Body of pancreas (tissue), 4 donors: ENCODE measurements around the gene SAMHD1. TPM values are rescaled to one million over a fixed set of nuclear protein-coding genes. Genes with fewer than 3 reads are reported as not detected.

Experiments
- ATAC-seq: fragments of 150-250 bp; one replicate; pipeline ENCODE4 v1.9.1; 2016
- DNase-seq, 4 donors: peaks; one replicate each; pipeline ENCODE4 v3.0.0-alpha.2; 2019
- H3K27ac ChIP-seq, 4 donors: fragments of 200-600 bp; sonication (generic); 1 replicate in 3 of 4; 2 replicates in 1 of 4; pipeline versions ENCODE4 v1.5.1 to v1.6.1; 2016 to 2019; ENCODE audit warnings: mild to moderate bottlenecking in 1 of 4, mixed read lengths in 1 of 4, moderate library complexity in 1 of 4
- H3K27me3 ChIP-seq, 2 donors: fragments of 200-600 bp; sonication (generic); one replicate each; pipeline ENCODE4 v1.6.0; 2016; ENCODE audit warnings: mild to moderate bottlenecking in 1 of 2
- H3K36me3 ChIP-seq, 2 donors: fragments of 200-600 bp; sonication (generic); replicated peaks in 1 of 2; 2 replicates each; pipeline ENCODE4 v1.5.1; 2016; ENCODE audit warnings: low read depth in 2 of 2; ENCODE audit not compliant: insufficient read depth in 1 of 2
- H3K4me1 ChIP-seq: fragments of 200-600 bp; sonication (generic); one replicate; pipeline ENCODE4 v1.6.0; 2016
- H3K4me3 ChIP-seq, 2 donors: fragments of 200-600 bp; sonication (generic); 1 replicate in 1 of 2; 2 replicates in 1 of 2; pipeline ENCODE4 v1.5.1; 2016 to 2019
- H3K9me3 ChIP-seq, 3 donors: fragments of 200-600 bp; sonication (generic); 1 replicate in 2 of 3; 2 replicates in 1 of 3; pipeline ENCODE4 v1.5.1; 2016
- POLR2A ChIP-seq, 3 donors: fragments of 450-650 bp; IDR thresholded peaks; one replicate each; pipeline ENCODE4 v1.6.1; 2016; ENCODE audit warnings: antibody characterized with exemption in 3 of 3, mild to moderate bottlenecking in 2 of 3
- WGBS, 2 donors: methylation state at CpG; one replicate each; pipeline ENCODE4 v1.1.5; 2017; 5-methylcytosine and 5-hydroxymethylcytosine counted together
- intact Hi-C: fragments of 100-400 bp; cut with DNase I; formaldehyde crosslinking; loops from one replicate; pipeline ENCODE4 v1.15.1; 2023
- total RNA-seq, 2 donors: library from RNA; depleted of rRNA; stranded (reverse); fragments of >200 nt; gene quantifications; one replicate each; pipeline ENCODE4 v1.1.0, GENCODE V29; 2016
- TF ChIP-seq, protein P1 (sequence below), 7 experiments: fragments of 450-650 bp in 4 of 7; fragments of 200-600 bp in 3 of 7; sonication (generic) in 3 of 7; IDR thresholded peaks; one replicate each; pipeline ENCODE4 v1.5.1; 2016 to 2019; ENCODE audit warnings: antibody characterized with exemption in 7 of 7

SAMHD1 gene
- total RNA-seq, 2 donors from 2014 or later = 87.7 to 116 TPM

DNA sequence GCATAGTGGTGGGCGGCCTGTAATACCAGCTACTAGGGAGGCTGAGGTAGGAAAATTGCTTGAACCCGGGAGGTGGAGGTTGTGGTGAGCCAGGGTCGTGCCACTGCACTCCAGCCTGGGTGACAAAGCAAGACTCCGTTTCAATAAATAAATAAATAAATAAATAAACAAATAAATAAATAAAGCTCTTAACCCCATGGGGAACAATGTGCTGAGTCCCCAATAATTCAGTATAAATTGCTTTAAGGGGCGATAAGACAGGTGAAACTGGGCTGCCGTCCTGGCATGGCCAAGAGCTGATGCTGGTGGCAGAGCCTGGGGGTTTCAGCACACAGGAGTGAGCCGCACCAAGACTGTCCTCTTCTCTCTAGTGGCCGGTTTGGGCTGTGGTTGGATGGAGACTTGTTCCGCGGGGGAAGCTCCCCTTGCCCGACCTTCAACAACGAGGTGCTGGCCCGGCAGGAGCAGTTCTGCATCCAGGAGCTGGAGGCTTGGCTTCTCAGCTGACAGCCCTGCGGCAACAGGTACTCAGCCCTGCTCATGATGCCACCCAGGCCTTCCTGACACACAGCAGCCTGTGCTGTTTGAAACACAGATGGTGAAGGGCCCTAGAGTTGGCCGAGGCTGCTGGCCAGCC, 62.5 kb downstream of the SAMHD1 start:
- Histone ChIP-seq H3K36me3 (peaks cover 0 to 28% of the 10 kb centered on the region in 2 donors), H3K9me3 (no peaks in the 10 kb centered on the region), H3K4me1 (peaks cover 15% of the 10 kb centered on the region), H3K4me3 (no peak overlapping the region), H3K27ac (no peak overlapping the region), H3K27me3 (no peaks in the 10 kb centered on the region)
- ATAC-seq (no peak), DNase-seq (no peak)
- TF ChIP-seq, protein P1, sequence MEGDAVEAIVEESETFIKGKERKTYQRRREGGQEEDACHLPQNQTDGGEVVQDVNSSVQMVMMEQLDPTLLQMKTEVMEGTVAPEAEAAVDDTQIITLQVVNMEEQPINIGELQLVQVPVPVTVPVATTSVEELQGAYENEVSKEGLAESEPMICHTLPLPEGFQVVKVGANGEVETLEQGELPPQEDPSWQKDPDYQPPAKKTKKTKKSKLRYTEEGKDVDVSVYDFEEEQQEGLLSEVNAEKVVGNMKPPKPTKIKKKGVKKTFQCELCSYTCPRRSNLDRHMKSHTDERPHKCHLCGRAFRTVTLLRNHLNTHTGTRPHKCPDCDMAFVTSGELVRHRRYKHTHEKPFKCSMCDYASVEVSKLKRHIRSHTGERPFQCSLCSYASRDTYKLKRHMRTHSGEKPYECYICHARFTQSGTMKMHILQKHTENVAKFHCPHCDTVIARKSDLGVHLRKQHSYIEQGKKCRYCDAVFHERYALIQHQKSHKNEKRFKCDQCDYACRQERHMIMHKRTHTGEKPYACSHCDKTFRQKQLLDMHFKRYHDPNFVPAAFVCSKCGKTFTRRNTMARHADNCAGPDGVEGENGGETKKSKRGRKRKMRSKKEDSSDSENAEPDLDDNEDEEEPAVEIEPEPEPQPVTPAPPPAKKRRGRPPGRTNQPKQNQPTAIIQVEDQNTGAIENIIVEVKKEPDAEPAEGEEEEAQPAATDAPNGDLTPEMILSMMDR (IDR thresholded peaks at IDR 0.05) = no peak
- no peak for TF ChIP-seq POLR2A (IDR thresholded peaks at IDR 0.05)
- WGBS, 2 donors = 81 to 83% methylated on average over 8 to 13 of the region's 15 CpGs
- intact Hi-C loops = no loop called here

DNA sequence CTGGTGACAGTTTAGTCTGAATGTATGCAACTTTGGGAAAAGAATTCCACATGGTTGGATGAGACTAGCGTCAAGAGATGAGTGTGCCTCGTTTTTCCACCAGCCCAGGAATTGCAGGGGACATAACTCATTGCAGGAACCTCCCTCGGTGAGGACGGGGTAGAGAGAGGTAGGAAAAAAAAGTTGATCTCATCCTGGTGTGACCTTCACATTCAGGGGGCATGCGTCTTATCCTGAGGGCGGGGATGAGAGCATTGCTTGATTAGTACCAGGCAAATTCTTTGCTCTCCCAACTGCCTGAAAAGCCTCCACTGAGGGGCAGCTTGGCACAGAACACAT, 63.8 kb downstream of the SAMHD1 start:
- no peak for TF ChIP-seq POLR2A (IDR thresholded peaks at IDR 0.05)
- TF ChIP-seq, protein P1 (IDR thresholded peaks at IDR 0.05) = no peak
- intact Hi-C loops = no loop called here
- Histone ChIP-seq H3K4me3 (no peak overlapping the region), H3K27ac (no peak overlapping the region), H3K9me3 (no peaks in the 10 kb centered on the region), H3K4me1 (peaks cover 15% of the 10 kb centered on the region), H3K27me3 (no peaks in the 10 kb centered on the region), H3K36me3 (peaks cover 0 to 19% of the 10 kb centered on the region in 2 donors)
- peak; percentile 17 for ATAC-seq
- WGBS, 2 donors = 31 to 41% methylated on average over 6 of the region's 6 CpGs
- no peak for DNase-seq

DNA sequence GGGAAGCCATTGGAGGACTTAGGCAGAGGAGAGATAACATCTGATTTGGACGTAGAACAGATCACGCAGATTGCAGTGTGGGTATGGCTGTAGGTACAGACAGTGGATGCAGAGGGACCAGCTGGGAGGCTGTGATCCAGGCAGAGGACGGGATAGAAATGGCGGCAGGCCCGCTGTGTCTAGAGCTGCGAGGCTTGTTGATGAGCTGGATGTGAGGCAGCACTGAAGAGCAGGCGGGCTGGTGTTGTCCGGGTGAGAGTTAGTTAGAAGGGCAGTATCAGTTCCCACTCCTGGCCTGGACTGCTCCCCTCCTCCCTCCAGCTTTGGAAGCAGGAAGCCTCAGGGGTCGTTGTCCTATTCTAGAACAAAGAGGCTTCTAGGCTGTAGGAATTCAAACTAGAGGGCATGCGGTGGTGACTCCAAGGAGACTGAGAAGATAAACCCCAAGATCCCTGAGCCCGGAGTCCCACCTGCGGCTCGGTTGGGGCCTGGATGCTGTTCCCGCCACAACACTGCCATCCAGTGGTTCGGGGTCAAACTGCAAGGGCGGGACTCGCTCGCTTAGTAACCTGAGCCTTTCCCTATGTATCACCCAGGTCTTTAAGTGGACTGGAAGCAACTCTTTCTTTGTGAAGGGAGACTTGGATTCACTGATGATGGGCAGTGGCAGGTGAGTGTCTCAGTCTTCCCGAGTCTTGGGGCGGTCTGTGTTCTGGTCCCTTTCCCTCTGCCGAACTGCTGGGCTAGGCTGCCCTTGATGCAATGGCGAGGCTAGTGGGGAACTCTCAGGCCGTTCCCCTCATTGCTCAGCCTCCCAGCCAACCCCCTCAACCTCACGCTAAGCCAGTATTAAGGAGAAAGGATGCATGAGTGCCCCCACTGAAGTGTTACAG, 64.4 kb downstream of the SAMHD1 start:
- no peak overlapping the region for H3K27ac ChIP-seq
- ATAC-seq = peak; percentile 90
- no peak overlapping the region for H3K4me3 ChIP-seq
- H3K4me1 ChIP-seq = peaks cover 15% of the 10 kb centered on the region
- 18 to 22% methylated on average over 22 to 24 of the region's 24 CpGs for WGBS, 2 donors
- no peaks in the 10 kb centered on the region for H3K27me3 ChIP-seq
- H3K36me3 ChIP-seq = peaks cover 0 to 15% of the 10 kb centered on the region in 2 donors
- no peak for TF ChIP-seq POLR2A (IDR thresholded peaks at IDR 0.05)
- TF ChIP-seq, protein P1 (IDR thresholded peaks at IDR 0.05) = peak; percentile 88 to 95 (median 95)
- H3K9me3 ChIP-seq = no peaks in the 10 kb centered on the region
- intact Hi-C loops = no loop called here
- DNase-seq = peak; percentile 86 to 88 (median 87)

DNA sequence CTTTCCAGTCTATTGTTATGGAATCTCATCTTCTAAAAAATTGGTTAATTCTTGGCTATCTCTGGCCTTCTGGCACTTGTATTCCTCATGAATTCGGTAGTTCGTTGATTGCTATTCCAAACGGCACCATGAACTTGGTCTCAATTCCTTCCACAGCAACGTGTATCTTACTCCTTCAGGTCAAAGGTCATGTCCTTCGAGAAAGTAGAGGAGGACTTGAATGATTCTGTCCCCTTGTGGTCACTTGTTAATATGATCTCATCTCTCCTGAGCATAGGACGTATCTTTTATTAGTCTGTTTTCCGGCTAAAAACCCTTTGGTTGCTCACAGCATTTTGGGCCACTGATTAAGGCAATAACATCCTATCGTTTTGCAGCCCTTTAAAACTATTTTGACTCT, 66.2 kb downstream of the SAMHD1 start:
- ATAC-seq (no peak), DNase-seq (no peak)
- Histone ChIP-seq H3K4me1 (peaks cover 15% of the 10 kb centered on the region), H3K27me3 (no peaks in the 10 kb centered on the region), H3K4me3 (no peak overlapping the region), H3K9me3 (no peaks in the 10 kb centered on the region), H3K36me3 (peaks cover 0 to 4% of the 10 kb centered on the region in 2 donors), H3K27ac (no peak overlapping the region)
- WGBS, 2 donors = 47 to 54% methylated on average over 8 of the region's 8 CpGs
- TF ChIP-seq, protein P1 (IDR thresholded peaks at IDR 0.05) = no peak
- TF ChIP-seq POLR2A (IDR thresholded peaks at IDR 0.05) = no peak
- intact Hi-C loops = no loop called here
